Spleen (tissue), 7 donors: ENCODE data around the gene TRIO.

ENCODE experiments used
- CTCF ChIP-seq, 11 experiments: fragments of 200-600 bp in 7 of 11; fragments of 450-650 bp in 4 of 11; sonication (generic) in 4 of 11; IDR thresholded peaks in 8 of 11; conservative IDR thresholded peaks in 3 of 11; 1 replicate in 7 of 11; 2 replicates in 4 of 11; pipeline versions ENCODE4 v1.4.0 to v1.8.0; 2016 to 2021; ENCODE audit warnings: antibody characterized with exemption in 11 of 11, inconsistent platforms in 4 of 11, mild to moderate bottlenecking in 1 of 11
- POLR2A ChIP-seq, 3 donors: fragments of 450-650 bp; IDR thresholded peaks; one replicate each; pipeline ENCODE4 v1.5.1; 2017; ENCODE audit warnings: antibody characterized with exemption in 3 of 3, mild to moderate bottlenecking in 1 of 3
- POLR2AphosphoS5 ChIP-seq, 3 donors: sonication (generic); formaldehyde crosslinking; IDR thresholded peaks; one replicate each; pipeline ENCODE4 v1.5.1; 2017; ENCODE audit warnings: antibody characterized with exemption in 3 of 3
- donor health status: DM: no; HTN: no; CAD: no; lungs with moderate emphysema.
- donor health status: DM: no; HTN: no; CAD: no.
- donor health status: DM: no; HTN: no; CAD: no.

GRCh38 chr5:14128079-14128478 is 15.1 kb upstream of the TRIO start:
- TF ChIP-seq POLR2A (IDR thresholded peaks at IDR 0.05) (no peak), CTCF (IDR thresholded peaks at IDR 0.05 in 8 of 11, conservative IDR thresholded peaks at IDR 0.05 in 3 of 11) (no peak), POLR2AphosphoS5 (IDR thresholded peaks at IDR 0.05) (no peak)
